ENCODE results near the gene OR2T4. TPM values are rescaled to one million over a fixed set of nuclear protein-coding genes. Genes with fewer than 3 reads are reported as not detected.

Gene OR2T4
- total and polyA plus RNA-seq, 8 donors: not detected

GRCh38 chr1:248373761-248374160, 12.3 kb downstream of the OR2T4 start:
- H3K36me3 ChIP-seq: no peaks in the 10 kb centered on the region
- intact Hi-C loops (cut with DNase I; ENCODE audit: low total_unique reads): no loop called here
- WGBS, 5 donors: 64 to 88% (median 83%) methylated on average over 4 of the region's 4 CpGs
- H3K4me1 ChIP-seq: no peaks in the 10 kb centered on the region
- peaks cover 0 to 4% (median 0%) of the 10 kb centered on the region in 4 donors for H3K9me3 ChIP-seq
- no peak for TF ChIP-seq POLR2A (IDR thresholded peaks at IDR 0.05)
- no peak for TF ChIP-seq POLR2AphosphoS5 (IDR thresholded peaks at IDR 0.05)
- TF ChIP-seq EP300 (IDR thresholded peaks at IDR 0.05): no peak
- TF ChIP-seq, protein P1, sequence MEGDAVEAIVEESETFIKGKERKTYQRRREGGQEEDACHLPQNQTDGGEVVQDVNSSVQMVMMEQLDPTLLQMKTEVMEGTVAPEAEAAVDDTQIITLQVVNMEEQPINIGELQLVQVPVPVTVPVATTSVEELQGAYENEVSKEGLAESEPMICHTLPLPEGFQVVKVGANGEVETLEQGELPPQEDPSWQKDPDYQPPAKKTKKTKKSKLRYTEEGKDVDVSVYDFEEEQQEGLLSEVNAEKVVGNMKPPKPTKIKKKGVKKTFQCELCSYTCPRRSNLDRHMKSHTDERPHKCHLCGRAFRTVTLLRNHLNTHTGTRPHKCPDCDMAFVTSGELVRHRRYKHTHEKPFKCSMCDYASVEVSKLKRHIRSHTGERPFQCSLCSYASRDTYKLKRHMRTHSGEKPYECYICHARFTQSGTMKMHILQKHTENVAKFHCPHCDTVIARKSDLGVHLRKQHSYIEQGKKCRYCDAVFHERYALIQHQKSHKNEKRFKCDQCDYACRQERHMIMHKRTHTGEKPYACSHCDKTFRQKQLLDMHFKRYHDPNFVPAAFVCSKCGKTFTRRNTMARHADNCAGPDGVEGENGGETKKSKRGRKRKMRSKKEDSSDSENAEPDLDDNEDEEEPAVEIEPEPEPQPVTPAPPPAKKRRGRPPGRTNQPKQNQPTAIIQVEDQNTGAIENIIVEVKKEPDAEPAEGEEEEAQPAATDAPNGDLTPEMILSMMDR (IDR thresholded peaks at IDR 0.05): no peak
- no peak overlapping the region for H3K4me3 ChIP-seq
- no peaks in the 10 kb centered on the region for H3K27me3 ChIP-seq
- no peak overlapping the region for H3K27ac ChIP-seq
- no peak for DNase-seq

- Histone ChIP-seq H3K4me3 (no peak within 1 kb of the TSS), H3K9me3 (peaks cover 0 to 4% (median 0%) of the 10 kb centered on the region in 4 donors), H3K4me1 (no peaks in the 10 kb centered on the region), H3K27ac (no peak within 1 kb of the TSS), H3K36me3 (no peaks in the 10 kb centered on the region), H3K27me3 (no peaks in the 10 kb centered on the region)
- no peak for DNase-seq
- TF ChIP-seq POLR2AphosphoS5 (IDR thresholded peaks at IDR 0.05) (no peak), EP300 (IDR thresholded peaks at IDR 0.05) (no peak), POLR2A (IDR thresholded peaks at IDR 0.05) (no peak)
- TF ChIP-seq, protein P1 (IDR thresholded peaks at IDR 0.05): no peak
- intact Hi-C loops (cut with DNase I; ENCODE audit: low total_unique reads): no loop called here
These were observed 14.0 kb downstream of the OR2T4 start, which contains the start of gene OR2T6 for GRCh38 chr1:248375446-248375845. TSS of gene OR2T6 (plus strand) at chr1:248375746. CDS start at chr1:248387609, 11,863 bp downstream.

DNA sequence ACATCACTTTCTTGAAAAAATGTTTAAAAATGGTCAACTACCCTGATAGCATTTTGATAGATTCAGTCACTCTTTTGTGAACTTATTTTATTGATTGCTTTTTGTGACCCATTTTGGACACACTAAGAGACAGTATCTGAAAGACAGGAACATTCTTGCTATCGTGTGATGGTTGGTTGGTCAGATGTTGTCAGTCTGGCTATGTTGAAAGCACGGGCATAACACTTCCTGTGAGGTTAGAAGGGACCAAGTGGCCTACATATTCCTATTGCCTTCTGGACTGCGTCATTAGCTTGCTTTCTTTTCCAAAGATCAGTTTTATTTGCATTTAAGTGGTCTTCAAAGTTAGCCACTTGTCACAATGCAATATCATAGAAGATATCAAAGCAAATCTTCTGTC, 15.5 kb downstream of the OR2T4 start:
- H3K27me3 ChIP-seq: no peaks in the 10 kb centered on the region
- H3K9me3 ChIP-seq: peaks cover 0 to 4% (median 0%) of the 10 kb centered on the region in 4 donors
- H3K4me3 ChIP-seq: no peak overlapping the region
- no peak overlapping the region for H3K27ac ChIP-seq
- WGBS, 5 donors: 48 to 66% (median 60%) methylated on average over 3 of the region's 3 CpGs
- H3K36me3 ChIP-seq: no peaks in the 10 kb centered on the region
- intact Hi-C loops (cut with DNase I; ENCODE audit: low total_unique reads): no loop called here
- no peak for DNase-seq
- TF ChIP-seq POLR2AphosphoS5 (IDR thresholded peaks at IDR 0.05): no peak
- no peak for TF ChIP-seq EP300 (IDR thresholded peaks at IDR 0.05)
- TF ChIP-seq POLR2A (IDR thresholded peaks at IDR 0.05): no peak
- TF ChIP-seq, protein P1 (IDR thresholded peaks at IDR 0.05): no peak
- no peaks in the 10 kb centered on the region for H3K4me1 ChIP-seq

GRCh38 chr1:248380854-248381253, 19.4 kb downstream of the OR2T4 start:
- Histone ChIP-seq H3K4me3 (no peak overlapping the region), H3K9me3 (no peaks in the 10 kb centered on the region), H3K4me1 (no peaks in the 10 kb centered on the region), H3K27me3 (no peaks in the 10 kb centered on the region), H3K36me3 (no peaks in the 10 kb centered on the region), H3K27ac (no peak overlapping the region)
- no peak for DNase-seq
- WGBS, 5 donors: 83 to 88% (median 87%) methylated on average over 3 of the region's 3 CpGs
- TF ChIP-seq POLR2AphosphoS5 (IDR thresholded peaks at IDR 0.05) (no peak), POLR2A (IDR thresholded peaks at IDR 0.05) (no peak)
- TF ChIP-seq, protein P1 (IDR thresholded peaks at IDR 0.05): no peak
- intact Hi-C loops (cut with DNase I; ENCODE audit: low total_unique reads): no loop called here
